ENCODE results near the gene MRPL10.

- TF ChIP-seq, protein P1, sequence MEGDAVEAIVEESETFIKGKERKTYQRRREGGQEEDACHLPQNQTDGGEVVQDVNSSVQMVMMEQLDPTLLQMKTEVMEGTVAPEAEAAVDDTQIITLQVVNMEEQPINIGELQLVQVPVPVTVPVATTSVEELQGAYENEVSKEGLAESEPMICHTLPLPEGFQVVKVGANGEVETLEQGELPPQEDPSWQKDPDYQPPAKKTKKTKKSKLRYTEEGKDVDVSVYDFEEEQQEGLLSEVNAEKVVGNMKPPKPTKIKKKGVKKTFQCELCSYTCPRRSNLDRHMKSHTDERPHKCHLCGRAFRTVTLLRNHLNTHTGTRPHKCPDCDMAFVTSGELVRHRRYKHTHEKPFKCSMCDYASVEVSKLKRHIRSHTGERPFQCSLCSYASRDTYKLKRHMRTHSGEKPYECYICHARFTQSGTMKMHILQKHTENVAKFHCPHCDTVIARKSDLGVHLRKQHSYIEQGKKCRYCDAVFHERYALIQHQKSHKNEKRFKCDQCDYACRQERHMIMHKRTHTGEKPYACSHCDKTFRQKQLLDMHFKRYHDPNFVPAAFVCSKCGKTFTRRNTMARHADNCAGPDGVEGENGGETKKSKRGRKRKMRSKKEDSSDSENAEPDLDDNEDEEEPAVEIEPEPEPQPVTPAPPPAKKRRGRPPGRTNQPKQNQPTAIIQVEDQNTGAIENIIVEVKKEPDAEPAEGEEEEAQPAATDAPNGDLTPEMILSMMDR (conservative IDR thresholded peaks at IDR 0.05; ENCODE audit: low read depth, low read length), result no peak
- TF ChIP-seq EZH2 (IDR thresholded peaks at IDR 0.05; ENCODE audit: low read length, unreplicated experiment), result no peak
- peak; percentile 13; the same call in 1 of the 2 replicates for TF ChIP-seq EZH2phosphoT487 (IDR thresholded peaks at IDR 0.05; ENCODE audit: borderline replicate concordance, low read length)
Observed at GRCh38 chr17:47792979-47793378, 38.4 kb downstream of the MRPL10 start.

All from PC-3 (cell line).